ENCODE data around the gene TPRG1.
"Not testable (repeated sequence)": the region's sequence is repeated elsewhere in the genome, so short reads cannot be mapped to it uniquely, and the experiment has no call there.

Gene TPRG1

DNA sequence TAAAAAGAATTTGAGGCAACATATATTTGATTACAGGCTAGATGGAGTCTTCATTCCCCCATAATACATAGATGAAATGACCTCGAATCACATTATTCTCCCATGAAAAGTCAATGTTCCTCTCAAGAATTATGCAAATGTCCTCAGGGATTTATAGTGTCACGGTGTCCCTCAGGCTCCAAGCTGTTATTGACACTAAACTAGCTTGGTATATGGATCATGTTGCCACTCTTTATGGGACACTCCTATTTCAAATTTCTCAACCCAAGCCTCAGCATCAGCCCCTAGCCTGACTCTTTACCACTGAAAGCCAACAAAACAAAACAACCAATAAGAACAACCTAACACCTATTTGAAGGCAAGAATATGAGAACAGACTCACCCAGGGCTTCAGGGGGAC, 139.8 kb downstream of the TPRG1 start:
- DNase-seq (ENCODE audit: low read depth, low spot score): no peak

- DNase-seq (ENCODE audit: low read depth, low spot score): no peak
Observed at GRCh38 chr3:189312866-189313265, 141.1 kb downstream of the TPRG1 start.

DNA sequence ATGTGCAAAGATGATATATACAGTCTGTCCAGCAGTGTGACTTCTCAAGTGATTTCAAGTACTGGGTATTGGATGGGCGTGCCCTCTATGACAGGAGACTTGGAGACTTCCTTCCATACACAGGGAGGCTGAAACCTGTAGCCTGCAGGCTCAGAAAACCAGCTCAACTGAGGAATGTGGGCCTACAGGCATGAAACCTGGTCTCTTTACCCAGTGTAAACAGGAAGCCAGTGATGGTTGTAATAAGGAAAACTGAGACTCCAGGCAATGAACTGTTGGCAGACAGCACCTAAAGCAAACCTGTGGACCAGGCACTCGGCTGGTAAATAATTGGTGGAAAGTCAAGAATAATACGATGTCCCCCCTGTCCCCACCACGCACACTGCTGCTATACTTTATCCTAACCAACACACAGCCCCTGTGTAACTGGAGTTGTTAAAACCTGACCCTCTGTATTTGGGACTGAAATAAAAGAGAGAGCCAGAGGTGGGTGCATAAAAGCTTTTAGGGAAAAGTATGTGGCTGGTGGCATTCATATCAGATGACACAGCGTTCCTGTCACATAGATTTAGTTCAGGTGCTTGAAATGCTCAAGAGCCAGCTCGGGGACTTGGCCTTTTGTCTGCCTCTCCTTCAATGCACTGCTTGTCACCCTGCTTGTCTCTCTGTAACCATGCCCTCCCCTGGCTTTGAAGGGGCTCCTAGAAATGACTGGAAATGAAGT, 144.7 kb downstream of the TPRG1 start:
- DNase-seq (ENCODE audit: low read depth, low spot score): no peak

- no peak for DNase-seq (ENCODE audit: low read depth, low spot score)
Observed at GRCh38 chr3:189317911-189318310, 146.1 kb downstream of the TPRG1 start.

DNA sequence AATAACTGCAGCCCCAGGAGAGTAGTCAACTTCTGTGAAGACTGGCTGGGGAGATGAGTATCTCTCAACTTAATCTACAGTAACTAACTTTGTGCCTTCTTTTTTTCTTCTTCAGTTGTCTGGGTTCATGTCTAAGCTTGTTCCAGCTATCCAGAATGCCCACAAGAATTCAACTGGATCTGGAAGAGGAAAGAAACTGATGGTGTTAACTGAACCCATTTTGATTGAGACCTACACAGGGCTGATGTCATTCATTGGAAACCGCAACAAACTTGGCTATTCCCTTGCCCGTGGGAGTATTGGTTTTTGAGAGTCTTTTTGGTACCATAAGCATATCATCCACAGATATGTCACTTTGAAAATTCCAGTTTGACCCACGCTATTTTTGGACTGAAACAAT, 148.7 kb downstream of the TPRG1 start:
- DNase-seq (ENCODE audit: low read depth, low spot score): no peak

DNA sequence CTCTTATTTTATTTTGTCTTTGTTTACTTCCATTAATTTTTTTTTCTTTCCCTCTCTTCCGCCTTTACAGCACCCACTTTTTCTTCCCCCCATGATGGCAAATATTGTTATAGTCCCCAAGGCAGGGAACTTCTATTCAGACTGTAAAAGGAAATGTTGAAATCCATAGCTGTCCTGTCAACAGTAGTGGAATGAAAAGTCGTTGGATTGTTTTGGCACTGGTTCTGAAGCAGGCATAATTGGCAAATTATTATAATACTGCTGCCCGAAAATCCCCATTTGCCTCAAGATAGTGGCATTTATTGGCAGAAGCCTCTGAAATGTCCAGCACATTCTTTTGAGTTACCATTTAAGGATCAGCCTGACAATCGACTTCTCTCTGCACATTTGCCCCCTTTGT, 150.6 kb downstream of the TPRG1 start:
- DNase-seq (ENCODE audit: low read depth, low spot score): no peak

GRCh38 chr3:189324538-189325138, 152.9 kb downstream of the TPRG1 start:
- DNase-seq (ENCODE audit: low read depth, low spot score): peak; percentile 58

- no peak for DNase-seq (ENCODE audit: low read depth, low spot score)
Observed at GRCh38 chr3:189325454-189325853, 153.7 kb downstream of the TPRG1 start.

- DNase-seq (ENCODE audit: low read depth, low spot score): not testable (repeated sequence)
Observed at GRCh38 chr3:189329630-189330029, 157.9 kb downstream of the TPRG1 start.

GRCh38 chr3:189330066-189330465, 158.3 kb downstream of the TPRG1 start:
- DNase-seq (ENCODE audit: low read depth, low spot score): no peak

- DNase-seq (ENCODE audit: low read depth, low spot score): no peak
Observed at GRCh38 chr3:189331002-189331418, 159.2 kb downstream of the TPRG1 start.

DNA sequence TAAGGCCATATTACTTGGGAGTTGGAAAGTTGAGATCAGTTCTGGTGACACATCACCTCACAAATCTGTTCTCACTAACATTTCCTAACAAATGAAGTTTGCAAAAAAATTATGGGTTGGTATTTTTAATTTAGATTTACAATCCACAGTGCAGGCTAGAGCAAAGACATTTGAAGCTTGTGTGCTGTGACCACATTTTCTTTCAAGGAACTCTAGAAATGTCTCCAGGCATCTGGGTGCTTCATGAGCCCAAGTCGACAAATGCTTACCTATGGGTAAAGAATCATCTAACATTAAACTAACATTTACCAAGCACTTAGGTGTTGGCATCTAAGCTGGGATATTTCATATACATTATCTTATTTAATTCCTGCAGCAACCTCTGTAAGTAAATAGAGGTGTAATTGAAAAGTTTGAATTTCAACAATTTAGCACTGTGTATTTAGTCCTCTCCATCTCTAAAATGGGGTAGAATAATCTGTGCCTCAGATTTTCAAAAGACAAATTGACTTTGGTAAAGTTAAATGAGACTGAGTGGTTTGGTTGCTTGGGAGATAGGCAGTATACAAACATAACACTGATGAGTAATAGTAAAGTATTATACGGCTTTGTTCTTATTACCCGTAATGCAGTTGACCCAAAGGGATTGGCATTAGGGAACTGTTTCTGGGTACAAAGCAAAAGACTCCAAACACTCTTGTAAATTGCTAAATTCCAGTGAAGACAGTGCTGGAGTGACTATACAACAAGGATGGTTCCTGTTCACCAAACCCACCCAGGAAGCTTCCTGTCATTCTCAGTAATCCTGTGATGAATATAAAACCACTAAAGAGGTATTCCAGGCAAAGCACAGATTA, 162.5 kb downstream of the TPRG1 start:
- DNase-seq (ENCODE audit: low read depth, low spot score): no peak

GRCh38 chr3:189337673-189338091, 165.9 kb downstream of the TPRG1 start:
- no peak for DNase-seq (ENCODE audit: low read depth, low spot score)

GRCh38 chr3:189338366-189338765, 166.6 kb downstream of the TPRG1 start:
- no peak for DNase-seq (ENCODE audit: low read depth, low spot score)

DNA sequence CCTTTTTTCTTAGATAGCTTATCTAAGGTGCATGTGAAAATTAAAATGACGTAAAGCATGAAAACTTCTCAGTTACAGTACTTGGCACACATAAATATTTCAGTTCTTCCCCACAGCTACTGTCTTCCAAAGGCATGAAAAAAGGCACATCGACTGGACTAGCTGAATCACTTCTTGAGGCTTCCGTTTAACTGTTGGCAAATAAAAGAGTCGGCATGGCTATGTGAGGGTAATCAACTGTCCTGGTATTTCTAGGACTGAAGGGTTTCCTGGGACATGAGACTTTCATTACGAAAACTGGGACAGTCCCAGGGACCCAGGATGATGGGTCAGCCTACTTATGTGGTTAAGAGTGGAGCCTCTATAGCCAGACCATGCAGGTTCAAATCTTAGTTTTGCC, 168.2 kb downstream of the TPRG1 start:
- DNase-seq (ENCODE audit: low read depth, low spot score): no peak

- DNase-seq (ENCODE audit: low read depth, low spot score): no peak
Observed at GRCh38 chr3:189340680-189341460, 169.1 kb downstream of the TPRG1 start.

- no peak for DNase-seq (ENCODE audit: low read depth, low spot score)
Observed at GRCh38 chr3:189342811-189343210, 171.0 kb downstream of the TPRG1 start.

GRCh38 chr3:189344996-189345395, 173.2 kb downstream of the TPRG1 start:
- DNase-seq (ENCODE audit: low read depth, low spot score): no peak

GRCh38 chr3:189349772-189350171, 178.0 kb downstream of the TPRG1 start:
- no peak for DNase-seq (ENCODE audit: low read depth, low spot score)

GRCh38 chr3:189353318-189353965, 181.7 kb downstream of the TPRG1 start:
- no peak for DNase-seq (ENCODE audit: low read depth, low spot score)

Data from activated naive CD8-positive, alpha-beta T cell treated with anti-CD3 and anti-CD28 coated beads, Interleukin-2, amount 50 U/mL, for 16 hours (primary cell).